Retinal pigment epithelial cell (primary cell): ENCODE data around the gene ZFP62.

Experiments used
- DNase-seq: peaks from one replicate; pipeline ENCODE4 v3.0.0-alpha.2; 2010; ENCODE audit warnings: low read depth
- H3K4me3 ChIP-seq: 2 replicates; pipeline ENCODE4 v1.5.1; 2011; ENCODE audit warnings: mild to moderate bottlenecking, low read length, control low read depth, moderate library complexity
- CTCF ChIP-seq: conservative IDR thresholded peaks from 2 replicates; pipeline ENCODE4 v1.5.1; 2011; ENCODE audit warnings: low read depth, low read length, control low read depth, inconsistent platforms

Gene ZFP62

GRCh38 chr5:180860887-180861822, at the start of gene ZFP62:
Gene ZFP62, minus strand, starts transcription at chr5:180861276. Its CDS starts 57 bp downstream, at chr5:180861219.
- TF ChIP-seq CTCF: no peak

DNA sequence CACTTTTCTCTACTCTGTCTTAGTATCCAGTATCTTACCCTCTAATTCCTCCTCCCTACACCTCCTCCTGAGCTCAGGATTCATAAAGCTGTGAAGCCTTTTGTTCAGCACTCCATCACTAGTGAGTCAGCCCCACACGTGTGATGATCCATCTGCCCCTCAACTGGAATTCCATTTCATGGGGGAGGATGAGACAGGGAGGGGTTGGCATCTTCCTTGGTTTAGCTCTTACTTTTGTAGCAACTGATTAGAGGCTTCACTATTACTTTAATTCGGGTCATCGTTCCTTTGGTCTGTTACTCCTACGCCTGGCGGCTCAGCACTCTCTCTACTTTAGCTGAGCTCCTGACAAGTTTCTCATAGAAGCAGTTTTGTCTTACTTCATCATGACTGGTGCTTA, 49.7 kb upstream of the ZFP62 start:
- no peak overlapping the region for H3K4me3 ChIP-seq
- DNase-seq: no peak
- TF ChIP-seq CTCF: no peak

More at GRCh38 chr5:180860887-180861822, at the start of gene ZFP62:
- peak within 1 kb of the TSS; percentile 90 for H3K4me3 ChIP-seq
- DNase-seq: peak; percentile 68

DNA sequence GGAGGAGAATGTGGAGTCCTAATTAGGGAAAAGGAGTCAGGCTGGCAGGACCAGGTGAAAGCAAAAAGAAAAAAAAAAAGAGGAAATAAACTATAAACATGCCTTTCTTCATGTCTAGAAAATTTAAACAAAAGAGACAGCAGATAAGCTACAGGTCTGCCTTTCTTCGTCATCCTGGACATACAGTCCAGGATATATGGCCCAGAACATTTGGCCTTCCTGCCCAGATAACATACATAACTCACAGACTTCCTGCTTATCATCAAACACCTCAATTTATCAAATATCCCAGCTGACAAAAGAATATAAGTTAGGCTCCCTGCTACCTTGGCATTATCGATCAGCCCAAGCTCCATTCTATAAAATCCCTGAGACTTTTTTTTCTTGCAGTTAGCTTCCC, 49.1 kb upstream of the ZFP62 start:
- no peak overlapping the region for H3K4me3 ChIP-seq
- DNase-seq: no peak
- TF ChIP-seq CTCF: no peak

- TF ChIP-seq CTCF: no peak
- no peak overlapping the region for H3K4me3 ChIP-seq
- DNase-seq: no peak
These were observed 48.7 kb upstream of the ZFP62 start for GRCh38 chr5:180909782-180910181.

DNA sequence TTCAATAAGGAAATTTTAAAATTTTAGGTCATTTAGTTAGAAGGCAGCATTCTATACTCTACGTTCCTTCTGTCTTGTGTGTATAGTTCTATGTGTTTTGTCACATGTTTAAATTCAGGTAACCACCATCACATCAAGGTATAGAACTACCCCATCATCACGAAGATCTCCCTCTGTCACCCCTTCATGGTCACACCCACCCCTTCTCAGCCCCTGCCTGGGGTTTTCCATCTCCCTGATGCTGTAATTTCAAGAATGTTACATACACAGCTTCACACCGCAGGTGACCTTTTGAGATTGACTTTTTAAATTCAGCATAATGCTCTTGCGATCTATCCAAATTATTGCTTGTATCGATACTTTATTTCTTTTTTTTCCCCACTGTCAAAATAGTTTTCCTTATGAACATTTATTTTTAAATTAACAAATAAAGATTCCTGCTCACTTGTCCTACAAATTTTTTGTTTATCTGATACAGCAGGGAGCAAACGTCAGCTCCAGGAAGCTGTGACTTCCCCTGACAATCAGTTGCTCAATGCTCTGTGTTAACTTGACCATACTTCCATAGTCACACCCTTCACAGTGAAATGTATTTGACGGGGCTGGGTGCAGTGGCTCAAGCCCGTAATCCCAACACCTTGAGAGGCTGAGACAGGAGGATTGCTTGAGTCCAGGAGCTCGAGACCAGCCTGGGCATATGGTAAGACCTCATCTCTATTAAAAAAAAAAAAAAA, 48.1 kb upstream of the ZFP62 start:
- no peak for TF ChIP-seq CTCF
- DNase-seq: no peak
- no peak overlapping the region for H3K4me3 ChIP-seq

GRCh38 chr5:180908400-180908799, 47.3 kb upstream of the ZFP62 start:
- no peak for DNase-seq
- no peak overlapping the region for H3K4me3 ChIP-seq
- TF ChIP-seq CTCF: no peak
